ENCODE measurements around the gene UBA3. TPM values are rescaled to one million over a fixed set of nuclear protein-coding genes. Genes with fewer than 3 reads are reported as not detected.

Gene UBA3
- total and polyA plus RNA-seq, 3 experiments from 2014 or later = 42.6 to 89.5 (median 76.6) TPM

GRCh38 chr3:69088063-69088462 is 7.9 kb upstream of the UBA3 start:
- peak overlapping the region; percentile 78 to 96 (median 87) for H3K4me3 Mint-ChIP-seq
- H3K27me3 Mint-ChIP-seq = no peaks in the 10 kb centered on the region
- H3K27ac ChIP-seq (ENCODE audit: low read depth, low read length) = no peak overlapping the region
- H3K4me3 ChIP-seq (ENCODE audit: low read length) = peak overlapping the region; percentile 54
- peaks cover 0 to 48% (median 11%) of the 10 kb centered on the region in 3 donors for H3K36me3 Mint-ChIP-seq
- no peak for DNase-seq
- peaks cover 73 to 79% (median 79%) of the 10 kb centered on the region in 3 donors for H3K4me1 Mint-ChIP-seq
- ChIA-PET POLR2A (interaction anchor here (0.5 kb wide), 1 partner anchor 18 kb away, joined by 4 read pairs; no protein-coding TSS in a partner anchor), CTCF (no interaction called here)
- no peaks in the 10 kb centered on the region for H3K27me3 ChIP-seq (ENCODE audit: insufficient read depth, low read length, poor library complexity, severe bottlenecking)
- no peaks in the 10 kb centered on the region for H3K9me3 Mint-ChIP-seq
- peak overlapping the region; percentile 82 to 95 (median 93) for H3K27ac Mint-ChIP-seq
- no peaks in the 10 kb centered on the region for H3K36me3 ChIP-seq (ENCODE audit: insufficient read depth, low read length)
- H3K9me3 ChIP-seq (ENCODE audit: low read length) = no peaks in the 10 kb centered on the region
- H3K4me1 ChIP-seq (ENCODE audit: insufficient read depth, low read length) = peaks cover 77% of the 10 kb centered on the region

GRCh38 chr3:69087030-69087791 is 7.0 kb upstream of the UBA3 start:
- no peaks in the 10 kb centered on the region for H3K9me3 Mint-ChIP-seq
- peak overlapping the region; percentile 78 to 98 (median 94) for H3K4me3 Mint-ChIP-seq
- no peaks in the 10 kb centered on the region for H3K27me3 ChIP-seq (ENCODE audit: insufficient read depth, low read length, poor library complexity, severe bottlenecking)
- peaks cover 77% of the 10 kb centered on the region for H3K4me1 ChIP-seq (ENCODE audit: insufficient read depth, low read length)
- peaks cover 75 to 79% (median 79%) of the 10 kb centered on the region in 3 donors for H3K4me1 Mint-ChIP-seq
- no peak for DNase-seq
- POLR2A ChIA-PET = interaction anchor here (0.5 to 2.0 kb wide), 6 partner anchors 19 to 75 kb away, joined by 3 to 8 read pairs (median 4); partner anchors contain the start of genes EOGT and TMF1
- peak overlapping the region; percentile 37 to 95 (median 79) for H3K27ac Mint-ChIP-seq
- no peak overlapping the region for H3K27ac ChIP-seq (ENCODE audit: low read depth, low read length)
- no peaks in the 10 kb centered on the region for H3K9me3 ChIP-seq (ENCODE audit: low read length)
- peaks cover 0 to 44% (median 11%) of the 10 kb centered on the region in 3 donors for H3K36me3 Mint-ChIP-seq
- CTCF ChIA-PET = interaction anchor here (0.9 to 1.9 kb wide), 3 partner anchors 17 to 70 kb away, joined by 3 to 5 read pairs (median 3); no protein-coding TSS in a partner anchor
- no peaks in the 10 kb centered on the region for H3K27me3 Mint-ChIP-seq
- H3K36me3 ChIP-seq (ENCODE audit: insufficient read depth, low read length) = no peaks in the 10 kb centered on the region
- peak overlapping the region; percentile 54 for H3K4me3 ChIP-seq (ENCODE audit: low read length)

GRCh38 chr3:69085833-69086722 is 5.9 kb upstream of the UBA3 start:
- Histone ChIP-seq H3K36me3 (ENCODE audit: insufficient read depth, low read length) (no peaks in the 10 kb centered on the region), H3K27ac (ENCODE audit: low read depth, low read length) (peak overlapping the region; percentile 77), H3K9me3 (ENCODE audit: low read length) (no peaks in the 10 kb centered on the region), H3K27me3 (ENCODE audit: insufficient read depth, low read length, poor library complexity, severe bottlenecking) (no peaks in the 10 kb centered on the region), H3K4me1 (ENCODE audit: insufficient read depth, low read length) (peaks cover 76% of the 10 kb centered on the region), H3K4me3 (ENCODE audit: low read length) (peak overlapping the region; percentile 67)
- Mint-ChIP-seq H3K4me3 (peak overlapping the region; percentile 93 to 99 (median 96)), H3K36me3 (peaks cover 0 to 42% (median 9%) of the 10 kb centered on the region in 3 donors), H3K27me3 (no peaks in the 10 kb centered on the region), H3K4me1 (peaks cover 75 to 81% (median 81%) of the 10 kb centered on the region in 3 donors), H3K9me3 (no peaks in the 10 kb centered on the region), H3K27ac (peak overlapping the region; percentile 89 to 99 (median 98))
- CTCF ChIA-PET = interaction anchor here (0.6 to 1.9 kb wide), 6 partner anchors 16 to 73 kb away, joined by 3 to 5 read pairs (median 4); no protein-coding TSS in a partner anchor
- peak; percentile 37 to 81 (median 48) for DNase-seq
- POLR2A ChIA-PET = interaction anchor here (1.0 to 2.0 kb wide), 7 partner anchors 7 to 74 kb away, joined by 3 to 8 read pairs (median 4); partner anchors contain the start of genes EOGT and TMF1

GRCh38 chr3:69085168-69085832 is 5.1 kb upstream of the UBA3 start:
- no peaks in the 10 kb centered on the region for H3K9me3 ChIP-seq (ENCODE audit: low read length)
- Mint-ChIP-seq H3K27ac (peak overlapping the region; percentile 89 to 99 (median 98)), H3K27me3 (no peaks in the 10 kb centered on the region), H3K4me3 (peak overlapping the region; percentile 93 to 99 (median 96)), H3K9me3 (no peaks in the 10 kb centered on the region), H3K4me1 (peaks cover 76 to 82% (median 81%) of the 10 kb centered on the region in 3 donors), H3K36me3 (peaks cover 0 to 36% (median 7%) of the 10 kb centered on the region in 3 donors)
- H3K36me3 ChIP-seq (ENCODE audit: insufficient read depth, low read length) = no peaks in the 10 kb centered on the region
- POLR2A ChIA-PET = interaction anchor here (0.6 to 2.0 kb wide), 8 partner anchors 8 to 72 kb away, joined by 3 to 15 read pairs (median 6); partner anchors contain the start of genes EOGT and TMF1
- H3K4me1 ChIP-seq (ENCODE audit: insufficient read depth, low read length) = peaks cover 76% of the 10 kb centered on the region
- peak overlapping the region; percentile 77 for H3K27ac ChIP-seq (ENCODE audit: low read depth, low read length)
- CTCF ChIA-PET = interaction anchor here (0.9 to 1.6 kb wide), 6 partner anchors 8 to 36 kb away, joined by 3 to 5 read pairs (median 4); no protein-coding TSS in a partner anchor
- no peaks in the 10 kb centered on the region for H3K27me3 ChIP-seq (ENCODE audit: insufficient read depth, low read length, poor library complexity, severe bottlenecking)
- peak in 2 of 5 donors; percentile 7 to 56 for DNase-seq
- peak overlapping the region; percentile 67 for H3K4me3 ChIP-seq (ENCODE audit: low read length)

GRCh38 chr3:69084326-69085167 is 4.4 kb upstream of the UBA3 start, which contains the start of gene ARL6IP5:
Gene ARL6IP5, plus strand, starts transcription at chr3:69084937. Its CDS starts 111 bp downstream, at chr3:69085048.
- peaks cover 69% of the 10 kb centered on the region for H3K4me1 ChIP-seq (ENCODE audit: insufficient read depth, low read length)
- Mint-ChIP-seq H3K27me3 (no peaks in the 10 kb centered on the region), H3K36me3 (peaks cover 0 to 30% (median 4%) of the 10 kb centered on the region in 3 donors), H3K4me3 (peak within 1 kb of the TSS; percentile 93 to 99 (median 96)), H3K27ac (peak within 1 kb of the TSS; percentile 89 to 99 (median 98)), H3K4me1 (peaks cover 71 to 78% (median 75%) of the 10 kb centered on the region in 3 donors), H3K9me3 (no peaks in the 10 kb centered on the region)
- peak; percentile 84 to 93 (median 87) for DNase-seq
- ChIA-PET CTCF (interaction anchor here (0.6 to 1.6 kb wide), 7 partner anchors 9 to 71 kb away, joined by 3 to 5 read pairs (median 3); partner anchors contain the start of gene EOGT), POLR2A (interaction anchor here (0.5 to 1.7 kb wide), 6 partner anchors 9 to 32 kb away, joined by 3 to 15 read pairs (median 4); partner anchors contain the start of gene TMF1)
- no peaks in the 10 kb centered on the region for H3K27me3 ChIP-seq (ENCODE audit: insufficient read depth, low read length, poor library complexity, severe bottlenecking)
- peak within 1 kb of the TSS; percentile 77 for H3K27ac ChIP-seq (ENCODE audit: low read depth, low read length)
- no peaks in the 10 kb centered on the region for H3K36me3 ChIP-seq (ENCODE audit: insufficient read depth, low read length)
- H3K9me3 ChIP-seq (ENCODE audit: low read length) = no peaks in the 10 kb centered on the region
- H3K4me3 ChIP-seq (ENCODE audit: low read length) = peak within 1 kb of the TSS; percentile 67

- no peaks in the 10 kb centered on the region for H3K27me3 ChIP-seq (ENCODE audit: insufficient read depth, low read length, poor library complexity, severe bottlenecking)
- POLR2A ChIA-PET = interaction anchor here (1.9 kb wide), 1 partner anchor 32 kb away, joined by 5 read pairs; no protein-coding TSS in a partner anchor
- no peaks in the 10 kb centered on the region for H3K27me3 Mint-ChIP-seq
- H3K9me3 ChIP-seq (ENCODE audit: low read length) = no peaks in the 10 kb centered on the region
- peaks cover 73 to 78% (median 75%) of the 10 kb centered on the region in 3 donors for H3K4me1 Mint-ChIP-seq
- peaks cover 69% of the 10 kb centered on the region for H3K4me1 ChIP-seq (ENCODE audit: insufficient read depth, low read length)
- H3K27ac Mint-ChIP-seq = peak overlapping the region; percentile 84 to 99 (median 98)
- peaks cover 0 to 31% (median 0%) of the 10 kb centered on the region in 3 donors for H3K36me3 Mint-ChIP-seq
- no peaks in the 10 kb centered on the region for H3K36me3 ChIP-seq (ENCODE audit: insufficient read depth, low read length)
- H3K4me3 Mint-ChIP-seq = peak overlapping the region; percentile 33 to 90 (median 71)
- peak; percentile 44 to 71 (median 53) for DNase-seq
- CTCF ChIA-PET = interaction anchor here (1.1 to 1.6 kb wide), 2 partner anchors 30 to 38 kb away, joined by 3 to 5 read pairs; partner anchors contain the start of gene TMF1
- peak overlapping the region; percentile 17 for H3K27ac ChIP-seq (ENCODE audit: low read depth, low read length)
- H3K9me3 Mint-ChIP-seq = no peaks in the 10 kb centered on the region
- H3K4me3 ChIP-seq (ENCODE audit: low read length) = peak overlapping the region; percentile 26
Measured at GRCh38 chr3:69082805-69083204, 2.6 kb upstream of the UBA3 start.
